HEK293 (cell line): ENCODE measurements around the gene EFCAB5.

Experiments
- ATF2 ChIP-seq: fragments of 450-650 bp; formaldehyde crosslinking; IDR thresholded peaks from 2 replicates; pipeline ENCODE4 v1.5.1; 2016; ENCODE audit warnings: missing biosample characterization, missing genetic modification characterization, low read depth
- GFI1B ChIP-seq: fragments of 450-650 bp; formaldehyde crosslinking; IDR thresholded peaks from 2 replicates; pipeline ENCODE4 v1.5.1; 2016; ENCODE audit warnings: missing biosample characterization, missing genetic modification characterization
- GLI2 ChIP-seq: fragments of 450-650 bp; formaldehyde crosslinking; IDR thresholded peaks from 2 replicates; pipeline ENCODE4; 2017; ENCODE audit warnings: missing biosample characterization, missing genetic modification characterization, low read depth, borderline replicate concordance
- IKZF3 ChIP-seq: fragments of 450-650 bp; IDR thresholded peaks from 2 replicates; pipeline ENCODE4 v1.5.0; 2018; ENCODE audit warnings: missing biosample characterization, mild to moderate bottlenecking, missing genetic modification characterization, moderate library complexity
- SCRT2 ChIP-seq: fragments of 450-650 bp; formaldehyde crosslinking; IDR thresholded peaks from 2 replicates; pipeline ENCODE4 v1.5.1; 2016; ENCODE audit warnings: missing biosample characterization, missing genetic modification characterization
- TCF7L2 ChIP-seq: IDR thresholded peaks from 2 replicates; pipeline ENCODE4 v1.6.1; 2011; ENCODE audit warnings: low read depth, mild to moderate bottlenecking, inconsistent platforms, low read length, moderate library complexity, borderline replicate concordance
- ZBTB44 ChIP-seq: fragments of 450-650 bp; IDR thresholded peaks from 2 replicates; pipeline ENCODE4 v1.5.1; 2018; ENCODE audit warnings: missing biosample characterization, mild to moderate bottlenecking, missing genetic modification characterization
- ZNF10 ChIP-seq: fragments of 450-650 bp; formaldehyde crosslinking; IDR thresholded peaks from 2 replicates; pipeline ENCODE4 v1.5.1; 2017; ENCODE audit warnings: missing biosample characterization, missing genetic modification characterization
- ZNF112 ChIP-seq: fragments of 450-650 bp; formaldehyde crosslinking; IDR thresholded peaks from 2 replicates; pipeline ENCODE4 v1.5.0; 2017; ENCODE audit warnings: missing biosample characterization, missing genetic modification characterization
- ZNF175 ChIP-seq: fragments of 450-650 bp; formaldehyde crosslinking; IDR thresholded peaks from 2 replicates; pipeline ENCODE4 v1.5.1; 2016; ENCODE audit warnings: missing biosample characterization, missing genetic modification characterization
- ZNF19 ChIP-seq: fragments of 450-650 bp; formaldehyde crosslinking; IDR thresholded peaks from 2 replicates; pipeline ENCODE4; 2016; ENCODE audit warnings: missing biosample characterization, missing genetic modification characterization, low read depth
- ZNF223 ChIP-seq: fragments of 450-650 bp; formaldehyde crosslinking; IDR thresholded peaks from 2 replicates; pipeline ENCODE4 v1.5.1; 2016; ENCODE audit warnings: missing biosample characterization, missing genetic modification characterization
- ZNF292 ChIP-seq: fragments of 450-650 bp; formaldehyde crosslinking; IDR thresholded peaks from 2 replicates; pipeline ENCODE4 v1.5.1; 2016; ENCODE audit warnings: low read depth, missing biosample characterization, missing genetic modification characterization, borderline replicate concordance
- ZNF324 ChIP-seq: fragments of 450-650 bp; formaldehyde crosslinking; IDR thresholded peaks from 2 replicates; pipeline ENCODE4 v1.5.1; 2016; ENCODE audit warnings: missing biosample characterization, missing genetic modification characterization
- ZNF335 ChIP-seq: fragments of 450-650 bp; formaldehyde crosslinking; conservative IDR thresholded peaks from 2 replicates; pipeline ENCODE4 v1.5.1; 2016; ENCODE audit warnings: missing biosample characterization, missing genetic modification characterization
- ZNF341 ChIP-seq: fragments of 450-650 bp; formaldehyde crosslinking; IDR thresholded peaks from 2 replicates; pipeline ENCODE4; 2016; ENCODE audit warnings: low read depth, missing biosample characterization, missing genetic modification characterization
- ZNF362 ChIP-seq: fragments of 450-650 bp; formaldehyde crosslinking; IDR thresholded peaks from 2 replicates; pipeline ENCODE4 v1.5.1; 2016; ENCODE audit warnings: missing biosample characterization, missing genetic modification characterization
- ZNF37A ChIP-seq: fragments of 450-650 bp; IDR thresholded peaks from 2 replicates; pipeline ENCODE4 v1.5.1; 2018; ENCODE audit warnings: missing biosample characterization, missing genetic modification characterization
- ZNF398 ChIP-seq: fragments of 450-650 bp; formaldehyde crosslinking; IDR thresholded peaks from 2 replicates; pipeline ENCODE4 v1.5.1; 2017; ENCODE audit warnings: missing biosample characterization, missing genetic modification characterization
- ZNF473 ChIP-seq: fragments of 450-650 bp; formaldehyde crosslinking; IDR thresholded peaks from 2 replicates; pipeline ENCODE4 v1.5.1; 2017; ENCODE audit warnings: missing biosample characterization, missing genetic modification characterization
- ZNF48 ChIP-seq: fragments of 450-650 bp; formaldehyde crosslinking; IDR thresholded peaks from 2 replicates; pipeline ENCODE4 v1.5.1; 2016; ENCODE audit warnings: missing biosample characterization, missing genetic modification characterization
- ZNF521 ChIP-seq: fragments of 450-650 bp; formaldehyde crosslinking; IDR thresholded peaks from 2 replicates; pipeline ENCODE4 v1.5.1; 2017; ENCODE audit warnings: missing biosample characterization, mild to moderate bottlenecking, missing genetic modification characterization
- ZNF529 ChIP-seq: fragments of 450-650 bp; formaldehyde crosslinking; IDR thresholded peaks from 2 replicates; pipeline ENCODE4 v1.5.1; 2017; ENCODE audit warnings: missing genetic modification characterization, missing biosample characterization; ENCODE audit not compliant: insufficient replicate concordance
- ZNF555 ChIP-seq: fragments of 450-650 bp; formaldehyde crosslinking; conservative IDR thresholded peaks from 2 replicates; pipeline ENCODE4 v1.5.1; 2017; ENCODE audit warnings: missing biosample characterization, mild to moderate bottlenecking, missing genetic modification characterization, inconsistent platforms
- ZNF580 ChIP-seq: fragments of 450-650 bp; formaldehyde crosslinking; IDR thresholded peaks from 2 replicates; pipeline ENCODE4 v1.5.1; 2016; ENCODE audit warnings: missing biosample characterization, missing genetic modification characterization
- ZNF596 ChIP-seq: fragments of 450-650 bp; IDR thresholded peaks from 2 replicates; pipeline ENCODE4 v1.5.0; 2018; ENCODE audit warnings: missing biosample characterization, mild to moderate bottlenecking, missing genetic modification characterization, moderate library complexity
- ZNF623 ChIP-seq: fragments of 450-650 bp; formaldehyde crosslinking; IDR thresholded peaks from 2 replicates; pipeline ENCODE4 v1.5.1; 2016; ENCODE audit warnings: missing biosample characterization, missing genetic modification characterization
- ZNF658 ChIP-seq: fragments of 450-650 bp; formaldehyde crosslinking; IDR thresholded peaks from 2 replicates; pipeline ENCODE4; 2016; ENCODE audit warnings: missing biosample characterization, missing genetic modification characterization
- ZNF747 ChIP-seq: fragments of 450-650 bp; formaldehyde crosslinking; IDR thresholded peaks from 2 replicates; pipeline ENCODE4 v1.5.1; 2016; ENCODE audit warnings: missing biosample characterization, missing genetic modification characterization
- ZNF776 ChIP-seq: fragments of 450-650 bp; formaldehyde crosslinking; IDR thresholded peaks from 2 replicates; pipeline ENCODE4 v1.5.0; 2017; ENCODE audit warnings: missing biosample characterization, missing genetic modification characterization, borderline replicate concordance
- ZNF830 ChIP-seq: fragments of 450-650 bp; IDR thresholded peaks from 2 replicates; pipeline ENCODE4 v1.5.0; 2018; ENCODE audit warnings: missing biosample characterization, missing genetic modification characterization, low read depth, mild to moderate bottlenecking, moderate library complexity
- ZSCAN18 ChIP-seq: fragments of 450-650 bp; formaldehyde crosslinking; IDR thresholded peaks from 2 replicates; pipeline ENCODE4 v1.5.1; 2016; ENCODE audit warnings: missing biosample characterization, missing genetic modification characterization
- ZXDB ChIP-seq: fragments of 450-650 bp; formaldehyde crosslinking; IDR thresholded peaks from 2 replicates; pipeline ENCODE4 v1.5.1; 2016; ENCODE audit warnings: missing biosample characterization, missing genetic modification characterization

The EFCAB5 gene

GRCh38 chr17:29929533-29930408 lies 11.7 kb upstream of the EFCAB5 start, which contains the start of gene SSH2 (continued):
- TF ChIP-seq ZNF398 (tag by site-specific recombination) (peak; percentile 92), ZNF623 (tag by site-specific recombination) (no peak), GLI2 (tag by site-specific recombination) (no peak), ZNF473 (no peak), ATF2 (tag by site-specific recombination) (peak; percentile 29; the same call in 1 of the 2 replicates), ZNF596 (tag by site-specific recombination) (no peak), ZNF658 (tag by site-specific recombination) (no peak), IKZF3 (tag by site-specific recombination) (no peak), ZNF521 (tag by site-specific recombination) (no peak), ZNF223 (no peak), ZNF776 (tag by site-specific recombination) (no peak), TCF7L2 (no peak), ZNF362 (tag by site-specific recombination) (peak; percentile 78), ZNF292 (tag by site-specific recombination) (no peak), SCRT2 (tag by site-specific recombination) (peak; percentile 97), GFI1B (tag by site-specific recombination) (no peak), ZNF335 (peak; percentile 83), ZSCAN18 (tag by site-specific recombination) (no peak), ZNF112 (no peak), ZNF341 (peak; percentile 97), ZNF48 (tag by site-specific recombination) (no peak), ZNF555 (tag by site-specific recombination) (no peak), ZNF37A (tag by site-specific recombination) (no peak), ZXDB (tag by site-specific recombination) (peak; percentile 90), ZNF747 (tag by site-specific recombination) (no peak), ZNF324 (no peak; the same call in 1 of the 2 replicates), ZNF10 (tag by site-specific recombination) (0 out of 2 replicates have a peak, but pooled peaks have one; percentile 8), ZNF830 (tag by site-specific recombination) (no peak), ZBTB44 (tag by site-specific recombination) (no peak), ZNF529 (no peak), ZNF175 (tag by site-specific recombination) (no peak), ZNF580 (tag by site-specific recombination) (no peak; the same call in 1 of the 2 replicates), ZNF19 (tag by site-specific recombination) (no peak)
